K562 (cell line): ENCODE data around the gene MGAT4C. TPM values are rescaled to one million over a fixed set of nuclear protein-coding genes. Genes with fewer than 3 reads are reported as not detected.

Source experiments
- ATAC-seq: fragments of 200-7000 bp; cut with Tn5 transposase; 3 replicates; pipeline ENCODE4 v1.9.1; 2020; ENCODE audit warnings: moderate library complexity
- BruUV-seq: library from RNA; stranded (reverse); fragments of 400-500 nt; replicated peaks from 2 replicates; lab custom pipeline; 2021; lab: Mats Ljungman, UMichigan
- CTCF ChIA-PET: fragments of 300-600 bp; formaldehyde crosslinking; extraction: SDS; loops from one replicate; lab custom pipeline; 2021; ENCODE audit warnings: low intra/inter-chr PET ratio; lab: Yijun Ruan, JAX
- POLR2A ChIA-PET: fragments of 300-600, 350-650 bp; sonication (Branson Sonifier 250); formaldehyde crosslinking; extraction: SDS; loops from one replicate; lab custom pipeline; 2021; ENCODE audit warnings: antibody characterized with exemption, inconsistent platforms; lab: Yijun Ruan, JAX
- DNase-seq, 4 experiments: peaks; one replicate each; pipeline versions ENCODE4 v3.0.0 to v3.0.0-alpha.2; 2011 to 2018; ENCODE audit warnings: low spot score in 3 of 4, mixed read lengths in 3 of 4; ENCODE audit errors: extremely low read depth in 1 of 4
- FAIRE-seq: peaks from 2 replicates; lab custom pipeline; 2011; peaks lifted over from hg19 to GRCh38; lab: Jason Lieb, UNC
- H2AFZ ChIP-seq: 2 replicates; pipeline ENCODE4 v1.6.0; 2011; ENCODE audit warnings: low read depth, low read length, control low read depth, inconsistent platforms
- H3K27ac ChIP-seq: fragments of 200-600 bp; 3 replicates; pipeline ENCODE4 v1.8.0; 2011; ENCODE audit warnings: low read depth, mild to moderate bottlenecking, control low read depth, inconsistent platforms, low read length, moderate library complexity, mixed read lengths; ENCODE audit errors: extremely low read depth
- H3K27me3 ChIP-seq, 2 experiments: fragments of 300-600 bp in 1 of 2; 2 replicates in 1 of 2; 3 replicates in 1 of 2; pipeline versions ENCODE4 v1.6.0 to v1.8.0; 2011; ENCODE audit warnings: inconsistent platforms in 2 of 2, low read length in 2 of 2, mild to moderate bottlenecking in 1 of 2, mixed read lengths in 1 of 2, moderate library complexity in 1 of 2; ENCODE audit not compliant: control insufficient read depth in 2 of 2, insufficient read depth in 2 of 2
- H3K36me3 ChIP-seq: fragments of 300-600 bp; 3 replicates; pipeline ENCODE4 v1.8.0; 2011; ENCODE audit warnings: mild to moderate bottlenecking, low read length, inconsistent platforms; ENCODE audit not compliant: control insufficient read depth, insufficient read depth
- H3K4me1 ChIP-seq, 2 experiments: fragments of 200-600 bp in 1 of 2; replicated peaks in 1 of 2; 2 replicates in 1 of 2; 3 replicates in 1 of 2; pipeline versions ENCODE4 v1.5.1 to v1.8.0; 2011; ENCODE audit warnings: inconsistent platforms in 2 of 2, low read length in 2 of 2, mild to moderate bottlenecking in 1 of 2, mixed read lengths in 1 of 2, moderate library complexity in 1 of 2; ENCODE audit not compliant: control insufficient read depth in 2 of 2, insufficient read depth in 2 of 2
- H3K4me2 ChIP-seq: 2 replicates; pipeline ENCODE4 v1.6.1; 2011; ENCODE audit warnings: low read length, control low read depth, inconsistent platforms, mixed read lengths; ENCODE audit not compliant: insufficient read depth
- H3K4me3 ChIP-seq: fragments of 200-600 bp; sonication (generic), shearing (Covaris generic); 2 replicates; pipeline ENCODE4 v1.5.1; 2016; ENCODE audit warnings: control low read depth, inconsistent platforms
- H3K79me2 ChIP-seq: fragments of 200-600 bp; 3 replicates; pipeline ENCODE4 v1.8.0; 2011; ENCODE audit warnings: low read length, inconsistent platforms; ENCODE audit not compliant: control insufficient read depth, insufficient read depth
- H3K9ac ChIP-seq, 2 experiments: 2 replicates each; pipeline versions ENCODE4 v1.6.0 to v1.6.1; 2011; ENCODE audit warnings: low read depth in 2 of 2, low read length in 2 of 2, control low read depth in 1 of 2, inconsistent platforms in 1 of 2, mild to moderate bottlenecking in 1 of 2, mixed read lengths in 1 of 2; ENCODE audit not compliant: insufficient read depth in 1 of 2
- H3K9me1 ChIP-seq: one replicate; pipeline ENCODE4 v1.6.0; 2011; ENCODE audit warnings: inconsistent platforms, mild to moderate bottlenecking, low read length, moderate library complexity; ENCODE audit not compliant: control insufficient read depth, insufficient read depth
- H3K9me3 ChIP-seq: replicated peaks from 2 replicates; pipeline ENCODE4 v1.5.1; 2011; ENCODE audit warnings: low read depth, low read length, inconsistent platforms; ENCODE audit not compliant: control insufficient read depth, insufficient read depth
- H4K20me1 ChIP-seq: replicated peaks from 2 replicates; pipeline ENCODE4 v1.6.1; 2011; ENCODE audit warnings: low read length, inconsistent platforms, mixed read lengths; ENCODE audit not compliant: control insufficient read depth, insufficient read depth
- MAFK ChIP-seq: IDR thresholded peaks from 2 replicates; pipeline ENCODE4 v1.6.1; 2011; ENCODE audit warnings: low read length, improper control_type of control experiment
- SMARCC2 ChIP-seq: fragments of 450-650 bp; IDR thresholded peaks from 2 replicates; pipeline ENCODE4 v1.6.1; 2017; ENCODE audit warnings: antibody characterized with exemption, moderate library complexity, mild to moderate bottlenecking, low read depth
- SMC3 ChIP-seq: conservative IDR thresholded peaks from 2 replicates; pipeline ENCODE4 v1.6.1; 2011; ENCODE audit warnings: low read depth, low read length, improper control_type of control experiment; ENCODE audit not compliant: insufficient read depth
- ZNF778 ChIP-seq: fragments of 450-650 bp; formaldehyde crosslinking; IDR thresholded peaks from 2 replicates; pipeline ENCODE4 v1.4.0; 2020; ENCODE audit warnings: mild to moderate bottlenecking, moderate library complexity
- WGBS: fragments of 100-300 bp; shearing (Covaris generic); methylation state at CpG from one replicate; pipeline ENCODE4 v1.1.6; 2016; ENCODE audit warnings: low coverage, mixed read lengths; ENCODE audit not compliant: insufficient coverage; ENCODE audit errors: missing lambda C conversion rate; 5-methylcytosine and 5-hydroxymethylcytosine counted together
- in situ Hi-C: fragments of 300-500 bp; cut with MboI; formaldehyde crosslinking; loops from 4 replicates; pipeline ENCODE4 v1.15.0; 2018; ENCODE audit warnings: inconsistent platforms, mixed read lengths
- intact Hi-C: fragments of 100-400 bp; cut with micrococcal nuclease; formaldehyde crosslinking; loops from 2 replicates; pipeline ENCODE4 v1.14.2; 2022
- polyA plus RNA-seq, 8 experiments: library from polyadenylated mRNA; depleted of rRNA in 4 of 8; stranded (reverse) in 5 of 8; unstranded in 3 of 8; fragments of >200 nt; fragmentation: Nextera tagmentation in 2 of 8; fragmentation: Illumina TruSeq in 1 of 8; extraction: Ambion mirVana in 2 of 8; extraction: Trizol in 1 of 8; gene quantifications; 2 replicates each; pipeline versions ENCODE4 v1.2.1 to v1.2.3, GENCODE V29; 2011 to 2014; ENCODE audit warnings: inconsistent platforms in 1 of 8, missing spikeins in 1 of 8
- total RNA-seq, 7 experiments: library from RNA; depleted of rRNA in 6 of 7; stranded (reverse); fragments of >200 nt in 6 of 7; fragmentation: Illumina TruSeq in 2 of 7; extraction: Trizol in 2 of 7; gene quantifications; 2 replicates each; pipeline versions ENCODE4 v1.2.1 to v1.2.3, GENCODE V29; 2011 to 2021; ENCODE audit warnings: low replicate concordance in 1 of 7
- TF ChIP-seq, protein P1 (sequence below): fragments of 200-400 bp; formaldehyde crosslinking; IDR thresholded peaks from 2 replicates; pipeline ENCODE4 v1.6.1; 2017; ENCODE audit warnings: mild to moderate bottlenecking, low read depth, low read length, moderate library complexity

The MGAT4C gene
- total and polyA plus RNA-seq, 9 of the 15 experiments (the other 6 are each of a cell fraction or from before 2014, with no cell fraction given): not detected

DNA sequence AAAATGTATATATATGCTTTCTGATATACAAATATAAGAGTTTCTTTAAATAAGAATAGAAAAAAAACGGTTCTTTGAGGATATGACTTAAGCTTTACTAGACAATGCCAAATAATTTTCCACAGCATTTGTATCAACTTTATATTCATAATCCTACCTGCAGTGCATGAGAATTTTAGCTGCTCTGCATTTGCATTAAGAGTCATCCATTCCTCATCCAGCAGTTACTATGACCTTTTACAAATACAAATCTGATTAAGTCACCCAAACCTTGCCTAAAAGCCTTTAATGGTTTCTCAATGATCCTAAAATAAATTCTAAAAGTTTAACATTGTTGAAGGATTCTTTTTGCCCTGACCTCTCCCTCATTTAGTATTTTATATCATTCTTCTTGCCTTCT lies 116.5 kb downstream of the MGAT4C start:
- no peak overlapping the region for H3K4me2 ChIP-seq
- POLR2A ChIA-PET: no interaction called here
- in situ Hi-C loops: no loop called here
- H3K4me3 ChIP-seq: no peak overlapping the region
- no peaks in the 10 kb centered on the region for H3K36me3 ChIP-seq
- no peak for TF ChIP-seq ZNF778 (CRISPR knock-in tag)
- DNase-seq (no peak), FAIRE-seq (no peak), ATAC-seq (no peak)
- no peak overlapping the region for H3K27ac ChIP-seq
- no peaks in the 10 kb centered on the region for H3K79me2 ChIP-seq
- H3K4me1 ChIP-seq: no peaks in the 10 kb centered on the region
- CTCF ChIA-PET: no interaction called here
- no peaks in the 10 kb centered on the region; the same call in 1 of the 2 replicates for H3K9me3 ChIP-seq
- intact Hi-C loops: no loop called here
- H2AFZ ChIP-seq: no peak overlapping the region
- H3K9ac ChIP-seq: no peak overlapping the region
- WGBS: 0% methylated on average over 1 of the region's 1 CpG
- no peaks in the 10 kb centered on the region for H3K9me1 ChIP-seq
- no TSS peak for BruUV-seq
- no peaks in the 10 kb centered on the region for H3K27me3 ChIP-seq
- no peaks in the 10 kb centered on the region for H4K20me1 ChIP-seq

DNA sequence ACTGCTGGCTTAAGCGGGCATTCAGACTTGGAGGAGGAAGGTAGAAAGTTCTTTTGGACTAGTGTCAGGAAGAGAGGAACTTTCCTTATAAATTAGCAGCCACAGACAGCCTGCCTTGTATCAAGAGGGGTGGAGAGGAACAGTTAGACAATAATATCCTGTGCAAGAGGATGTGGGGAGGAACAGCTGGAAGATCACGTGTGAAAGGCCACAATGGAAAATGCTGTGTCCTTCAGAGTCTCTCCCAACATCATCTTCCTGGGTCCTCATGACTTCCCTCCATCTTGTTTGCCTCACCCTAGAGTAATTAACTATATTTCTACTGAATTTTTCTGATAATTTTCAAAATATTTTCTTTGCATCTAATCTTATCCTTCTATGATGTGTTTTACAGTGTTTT lies 117.4 kb downstream of the MGAT4C start:
- intact Hi-C loops (no loop called here), in situ Hi-C loops (no loop called here)
- FAIRE-seq (no peak), DNase-seq (no peak), ATAC-seq (no peak)
- Histone ChIP-seq H3K9me1 (no peaks in the 10 kb centered on the region), H3K9me3 (no peaks in the 10 kb centered on the region; the same call in 1 of the 2 replicates), H3K9ac (no peak overlapping the region), H2AFZ (no peak overlapping the region), H3K4me2 (no peak overlapping the region), H3K79me2 (no peaks in the 10 kb centered on the region), H3K27me3 (no peaks in the 10 kb centered on the region), H3K36me3 (no peaks in the 10 kb centered on the region), H3K27ac (no peak overlapping the region), H3K4me1 (no peaks in the 10 kb centered on the region), H3K4me3 (no peak overlapping the region), H4K20me1 (no peaks in the 10 kb centered on the region)
- POLR2A ChIA-PET: no interaction called here
- WGBS: 0% methylated on average over 2 of the region's 2 CpGs
- no TSS peak for BruUV-seq
- CTCF ChIA-PET: no interaction called here
- TF ChIP-seq MAFK: no peak
- no peak for TF ChIP-seq SMC3
- TF ChIP-seq, protein P1, sequence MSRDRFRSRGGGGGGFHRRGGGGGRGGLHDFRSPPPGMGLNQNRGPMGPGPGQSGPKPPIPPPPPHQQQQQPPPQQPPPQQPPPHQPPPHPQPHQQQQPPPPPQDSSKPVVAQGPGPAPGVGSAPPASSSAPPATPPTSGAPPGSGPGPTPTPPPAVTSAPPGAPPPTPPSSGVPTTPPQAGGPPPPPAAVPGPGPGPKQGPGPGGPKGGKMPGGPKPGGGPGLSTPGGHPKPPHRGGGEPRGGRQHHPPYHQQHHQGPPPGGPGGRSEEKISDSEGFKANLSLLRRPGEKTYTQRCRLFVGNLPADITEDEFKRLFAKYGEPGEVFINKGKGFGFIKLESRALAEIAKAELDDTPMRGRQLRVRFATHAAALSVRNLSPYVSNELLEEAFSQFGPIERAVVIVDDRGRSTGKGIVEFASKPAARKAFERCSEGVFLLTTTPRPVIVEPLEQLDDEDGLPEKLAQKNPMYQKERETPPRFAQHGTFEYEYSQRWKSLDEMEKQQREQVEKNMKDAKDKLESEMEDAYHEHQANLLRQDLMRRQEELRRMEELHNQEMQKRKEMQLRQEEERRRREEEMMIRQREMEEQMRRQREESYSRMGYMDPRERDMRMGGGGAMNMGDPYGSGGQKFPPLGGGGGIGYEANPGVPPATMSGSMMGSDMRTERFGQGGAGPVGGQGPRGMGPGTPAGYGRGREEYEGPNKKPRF: no peak
- TF ChIP-seq SMARCC2: no peak
